ENCODE results near the gene APPL2.
A peak's percentile ranks its signal among the peaks of the same experiment; 100 is the strongest.

Gene APPL2

GRCh38 chr12:105221583-105222283 lies 14.2 kb downstream of the APPL2 start:
- no peak for DNase-seq

DNA sequence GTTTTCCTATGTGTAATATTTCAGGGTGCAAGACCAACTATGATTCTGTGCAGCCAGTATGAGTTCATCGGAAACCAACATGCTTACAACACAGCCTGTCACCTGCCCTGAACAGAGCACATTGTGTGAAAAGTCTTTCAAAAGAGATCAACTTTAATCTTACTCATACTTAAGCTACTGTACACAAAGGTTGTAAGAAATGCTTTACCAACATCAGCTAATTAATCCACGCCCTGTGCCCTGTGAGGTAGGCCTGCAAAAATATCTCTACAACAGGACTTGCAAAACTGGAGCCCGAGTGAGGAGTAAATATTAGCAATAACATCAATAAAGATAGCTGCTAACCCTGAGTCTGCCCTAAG lies 15.1 kb downstream of the APPL2 start:
- DNase-seq = no peak

DNA sequence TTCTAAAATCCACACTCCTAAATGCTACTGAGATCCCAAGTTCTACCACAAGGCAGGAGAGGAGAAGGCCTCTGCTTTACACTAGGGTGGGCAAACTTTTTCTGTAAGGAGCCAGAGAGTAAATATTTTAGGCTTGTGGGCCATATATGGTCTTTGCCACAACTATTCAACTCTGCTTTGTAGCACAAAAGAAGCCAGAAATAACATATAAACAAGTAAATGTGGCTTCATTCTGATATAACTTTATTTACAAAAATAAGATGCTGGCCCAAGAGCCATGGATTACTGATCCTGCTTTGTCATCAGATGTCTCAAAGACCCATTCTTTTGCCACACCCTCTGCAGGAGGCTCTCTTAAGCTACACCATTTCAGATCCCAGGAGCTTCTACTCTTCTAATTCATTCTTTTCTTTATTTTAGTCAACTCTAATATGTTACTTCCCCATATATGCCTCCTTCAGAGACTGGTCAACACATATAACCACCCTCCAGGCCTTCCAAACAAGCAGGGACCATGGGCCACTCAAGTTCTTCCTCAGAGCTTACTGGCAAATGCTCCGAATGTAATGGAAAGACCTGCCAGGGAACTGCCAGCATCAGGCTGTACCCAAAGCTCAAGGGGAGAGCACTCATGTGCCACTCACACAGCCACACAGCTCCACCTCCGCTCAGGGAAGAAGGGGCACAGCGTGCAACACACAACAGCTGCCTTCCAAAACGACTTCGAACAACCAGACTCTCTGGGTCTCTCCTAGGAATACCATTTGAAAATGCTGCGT lies 15.6 kb downstream of the APPL2 start:
- DNase-seq = no peak

- DNase-seq = no peak
These were observed 16.5 kb downstream of the APPL2 start for GRCh38 chr12:105219261-105220028.

- DNase-seq = peak; percentile 33
These were observed 17.5 kb downstream of the APPL2 start for GRCh38 chr12:105218434-105218833.

GRCh38 chr12:105214670-105215375 lies 21.2 kb downstream of the APPL2 start:
- peak; percentile 62 for DNase-seq

DNA sequence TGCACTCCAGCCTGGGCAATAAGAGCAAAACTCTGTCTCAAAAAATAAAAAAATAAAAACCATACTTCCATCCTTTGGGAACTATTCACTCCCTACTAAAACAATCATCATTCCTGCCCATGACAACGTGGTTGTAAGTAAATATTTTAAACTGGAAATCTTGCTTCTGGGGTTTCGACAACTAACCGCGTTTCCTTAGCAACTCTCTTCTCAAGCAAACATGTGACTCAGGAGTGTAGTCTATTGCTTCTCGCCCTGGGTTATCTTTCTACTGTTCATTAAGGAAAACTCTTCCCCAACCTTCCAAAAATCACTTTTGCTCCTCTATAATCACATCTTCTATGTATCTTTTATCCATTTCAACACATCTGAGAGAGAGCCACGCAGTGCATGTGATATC lies 21.8 kb downstream of the APPL2 start:
- peak; percentile 49 for DNase-seq

GRCh38 chr12:105212438-105212837 lies 23.5 kb downstream of the APPL2 start:
- peak; percentile 88 for DNase-seq

DNA sequence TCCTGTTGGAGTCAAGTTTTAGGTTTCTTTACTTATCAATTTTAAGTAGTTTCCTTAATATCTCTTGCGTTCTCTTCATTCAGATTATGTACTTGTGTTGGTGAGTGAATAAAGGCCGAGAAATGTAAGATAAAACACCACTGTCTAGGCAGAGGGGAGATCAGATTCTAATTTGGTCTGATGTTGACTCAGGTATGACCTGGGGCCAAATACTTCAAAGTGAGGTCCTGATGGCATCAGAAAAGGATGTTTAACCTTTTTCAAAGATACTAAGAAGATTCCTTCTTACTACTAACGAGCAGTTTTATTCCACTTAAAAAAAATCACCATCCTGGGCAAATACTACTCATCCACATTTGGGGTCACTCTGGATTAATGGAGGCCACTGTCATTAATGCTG lies 26.9 kb downstream of the APPL2 start:
- no peak for DNase-seq

DNA sequence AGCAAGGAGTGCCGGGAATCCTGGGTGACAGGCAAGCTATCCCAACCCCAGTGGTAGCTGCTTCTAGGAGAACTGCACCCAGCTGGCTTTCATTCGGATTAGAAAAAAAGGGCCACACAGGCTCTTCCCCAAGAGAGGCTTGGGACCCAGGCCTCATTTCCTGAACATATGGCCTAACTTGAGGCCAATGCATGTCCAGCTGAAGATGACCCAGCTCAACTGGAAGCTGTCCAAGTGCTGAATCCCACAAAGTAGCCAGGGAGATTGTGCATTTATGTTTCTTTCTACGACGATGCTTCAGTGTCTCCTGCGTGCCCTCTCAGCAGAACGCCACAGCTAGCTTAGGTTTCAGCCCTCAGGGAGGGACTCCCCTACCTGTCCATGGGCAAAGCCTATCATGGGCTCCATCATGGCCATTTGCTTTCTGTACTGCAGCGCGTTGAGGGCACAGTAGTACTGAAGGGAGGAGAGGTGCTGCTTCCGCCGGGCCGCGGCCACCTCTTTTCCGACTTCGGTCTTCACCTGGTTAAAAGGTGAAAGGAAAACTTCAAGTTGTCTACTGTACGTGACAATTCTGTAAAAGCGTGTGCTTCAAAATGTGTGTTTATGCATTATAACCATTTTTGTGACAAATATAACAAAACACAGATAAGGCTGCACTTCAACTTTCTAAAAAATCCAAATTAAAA lies 29.1 kb downstream of the APPL2 start:
- DNase-seq = no peak

- no peak for DNase-seq
These were observed 30.5 kb downstream of the APPL2 start for GRCh38 chr12:105205322-105206048.

GRCh38 chr12:105204916-105205315 lies 31.1 kb downstream of the APPL2 start:
- peak; percentile 64 for DNase-seq

- no peak for DNase-seq
These were observed 31.8 kb downstream of the APPL2 start for GRCh38 chr12:105204127-105204526.

DNA sequence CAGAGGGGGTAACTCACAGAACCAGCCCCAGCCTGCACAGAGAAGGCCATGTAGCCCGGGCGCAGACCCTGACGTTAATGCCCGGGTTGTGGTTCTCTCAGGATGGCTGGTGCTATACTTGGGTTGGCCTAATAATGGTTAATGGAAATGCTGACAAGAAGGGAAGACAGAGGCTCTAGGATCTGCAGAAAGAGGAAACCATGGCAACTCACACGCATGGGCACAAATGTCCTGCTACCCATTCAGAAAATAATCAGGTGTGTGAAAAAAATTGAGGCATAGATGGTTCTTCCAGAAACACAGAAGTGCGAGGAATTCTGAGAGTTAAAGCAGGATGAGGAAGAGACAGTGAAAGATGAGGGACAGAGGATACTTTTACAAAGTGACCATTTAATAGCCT lies 33.8 kb downstream of the APPL2 start:
- no peak for DNase-seq

DNA sequence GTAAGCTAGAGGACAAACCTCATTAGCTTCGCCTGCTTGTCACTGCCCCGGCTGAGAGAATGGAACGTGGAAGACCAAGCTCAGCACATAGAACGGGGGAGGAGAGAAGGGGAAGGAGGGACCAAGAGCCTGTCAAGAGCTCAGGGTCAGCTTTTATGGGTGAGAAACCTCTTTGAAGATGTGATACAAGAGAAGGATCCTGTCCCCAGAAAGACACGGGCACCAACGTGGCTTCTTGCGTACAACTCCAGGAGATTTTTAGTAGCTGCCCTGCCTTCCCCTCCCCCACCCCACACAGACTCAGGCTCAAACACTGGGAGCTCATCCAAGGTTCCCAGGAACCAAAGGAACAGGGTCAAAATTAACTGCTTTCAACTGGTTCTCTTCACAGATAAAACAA lies 34.7 kb downstream of the APPL2 start:
- DNase-seq = no peak

DNA sequence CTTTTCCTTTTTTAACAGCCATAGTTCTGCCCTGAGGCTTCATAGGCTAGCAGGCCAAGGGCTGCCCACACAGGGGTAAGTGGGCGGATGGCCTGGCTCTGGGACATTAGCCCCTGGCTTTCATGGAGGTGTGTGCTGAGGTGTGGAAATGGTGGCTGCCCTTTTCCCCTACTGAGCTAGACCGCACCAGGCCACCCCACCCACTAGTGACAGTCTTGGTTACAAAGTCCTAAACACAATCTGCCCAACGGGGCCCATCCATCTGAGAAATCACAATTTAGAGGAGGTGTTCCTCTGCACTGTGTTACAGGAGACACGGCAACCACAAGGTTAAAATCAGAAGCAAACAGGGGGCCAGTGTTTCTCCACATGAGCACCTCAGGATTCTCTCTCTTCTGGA lies 35.6 kb downstream of the APPL2 start:
- DNase-seq = no peak

DNA sequence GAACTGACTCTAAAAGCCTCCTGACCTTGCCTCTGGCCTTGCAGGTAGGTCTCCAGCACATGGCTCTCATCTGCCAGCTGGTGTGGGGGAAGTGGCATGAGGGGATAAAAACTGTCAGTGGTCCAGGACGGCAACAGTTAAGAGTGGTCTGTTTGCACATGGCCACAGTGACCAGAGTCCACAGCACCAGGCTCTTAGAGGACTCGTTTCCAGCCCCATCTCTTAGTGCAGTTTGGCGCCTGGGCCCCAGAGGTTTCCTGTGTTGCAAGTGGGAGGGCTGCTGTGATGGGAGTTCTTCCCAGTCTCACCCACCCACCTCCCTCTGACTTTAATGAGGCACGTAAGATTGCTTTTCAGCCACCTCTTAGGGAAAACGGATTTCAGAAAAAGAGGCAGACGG lies 37.0 kb downstream of the APPL2 start:
- no peak for DNase-seq

DNA sequence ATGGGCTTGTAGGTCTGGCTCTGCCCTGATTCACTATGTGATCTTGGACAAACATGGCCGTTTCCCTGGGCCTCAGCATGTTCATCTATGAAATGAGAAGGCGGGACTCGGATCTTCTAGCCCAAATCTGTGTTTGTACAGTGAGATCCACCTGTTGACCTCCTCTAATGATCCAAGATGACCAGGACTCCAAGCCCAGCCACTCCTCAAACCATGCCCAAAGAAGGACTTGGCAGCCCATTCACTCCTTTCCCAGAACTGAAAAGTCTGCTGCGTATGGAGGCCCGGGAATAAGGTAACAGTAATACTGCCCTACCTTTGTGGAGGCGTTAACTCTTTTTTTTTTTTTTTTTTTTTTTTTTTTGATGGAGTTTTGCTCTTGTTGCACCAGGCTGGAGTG lies 39.9 kb downstream of the APPL2 start:
- no peak for DNase-seq

GRCh38 chr12:105194947-105195346 lies 41.0 kb downstream of the APPL2 start:
- no peak for DNase-seq

GRCh38 chr12:105192624-105193225 lies 43.2 kb downstream of the APPL2 start:
- no peak for DNase-seq

DNA sequence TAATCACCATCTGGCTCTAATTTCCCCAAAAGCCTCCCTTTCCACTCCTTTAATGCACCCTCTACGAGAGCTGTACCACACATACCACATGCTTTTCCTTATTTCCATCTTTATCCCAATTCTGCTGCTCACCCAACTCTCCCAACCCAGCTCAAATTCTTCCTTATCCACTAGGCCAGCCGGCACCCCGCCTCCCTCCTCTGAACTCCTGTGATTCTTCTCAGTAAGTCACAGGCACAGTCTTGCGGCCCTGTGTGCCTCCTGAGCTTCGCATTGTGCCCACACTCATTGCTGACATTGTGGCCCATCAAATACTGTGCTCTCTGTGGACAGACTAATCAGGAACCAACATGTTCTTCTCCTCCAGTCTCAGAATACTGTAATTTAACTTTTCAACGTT lies 45.4 kb downstream of the APPL2 start:
- no peak for DNase-seq
